Neural cell (in vitro differentiated cells): ENCODE measurements around the gene EPS8L2. TPM values are rescaled to one million over a fixed set of nuclear protein-coding genes. Genes with fewer than 3 reads are reported as not detected.

ENCODE experiments used
- H2AFZ ChIP-seq: fragments of 200-600, 300-800 bp; sonication (generic), shearing (Covaris generic); 2 replicates; pipeline ENCODE4 v1.6.0; 2014; ENCODE audit warnings: low read depth, mild to moderate bottlenecking, antibody characterized with exemption, low read length, moderate library complexity
- H3F3A ChIP-seq: fragments of 200-600 bp; shearing (Covaris generic); 2 replicates; pipeline ENCODE4 v1.6.1; 2016; ENCODE audit warnings: mild to moderate bottlenecking, moderate library complexity, mixed read lengths, antibody characterized with exemption, low read length; ENCODE audit not compliant: insufficient read depth, poor library complexity, severe bottlenecking
- H3K27ac ChIP-seq: fragments of 200-600, 300-800 bp; sonication (generic), shearing (Covaris generic); 2 replicates; pipeline ENCODE4 v1.5.1; 2014; ENCODE audit warnings: mild to moderate bottlenecking, low read length, moderate library complexity
- H3K27me3 ChIP-seq: fragments of 300-800, 200-600 bp; sonication (generic), shearing (Covaris generic); 2 replicates; pipeline ENCODE4 v1.6.0; 2014; ENCODE audit warnings: mild to moderate bottlenecking, low read depth, low read length, moderate library complexity; ENCODE audit not compliant: insufficient read depth
- H3K36me3 ChIP-seq: fragments of 300-800, 200-600 bp; sonication (generic), shearing (Covaris generic); 2 replicates; pipeline ENCODE4 v1.5.1; 2014; ENCODE audit warnings: mild to moderate bottlenecking, antibody characterized with exemption, low read length, moderate library complexity; ENCODE audit not compliant: insufficient read depth
- H3K4me2 ChIP-seq: fragments of 300-800, 200-600 bp; sonication (generic), shearing (Covaris generic); 2 replicates; pipeline ENCODE4 v1.6.0; 2014; ENCODE audit warnings: mild to moderate bottlenecking, low read length
- H3K4me3 ChIP-seq: fragments of 300-800, 200-600 bp; sonication (generic), shearing (Covaris generic); 2 replicates; pipeline ENCODE4 v1.5.1; 2014; ENCODE audit warnings: mild to moderate bottlenecking, low read length, moderate library complexity
- H3K79me2 ChIP-seq: fragments of 200-600 bp; shearing (Covaris generic); replicated peaks from 2 replicates; pipeline ENCODE4 v1.6.0; 2014; ENCODE audit warnings: mild to moderate bottlenecking, low read length, moderate library complexity; ENCODE audit not compliant: insufficient read depth
- H3K9ac ChIP-seq: fragments of 300-800, 200-600 bp; sonication (generic), shearing (Covaris generic); 2 replicates; pipeline ENCODE4 v1.6.1; 2016; ENCODE audit warnings: mild to moderate bottlenecking, low read length, mixed read lengths
- H3K9me2 ChIP-seq: fragments of 200-600 bp; shearing (Covaris generic); 2 replicates; pipeline ENCODE4 v1.6.1; 2016; ENCODE audit warnings: mild to moderate bottlenecking, low read length, mixed read lengths; ENCODE audit not compliant: insufficient read depth
- H3K9me3 ChIP-seq: fragments of 200-600, 300-800 bp; sonication (generic), shearing (Covaris generic); 2 replicates; pipeline ENCODE4 v1.6.1; 2016; ENCODE audit warnings: mild to moderate bottlenecking, mixed run types, low read length, moderate library complexity, mixed read lengths
- H4K20me1 ChIP-seq: fragments of 200-600 bp; shearing (Covaris generic); 2 replicates; pipeline ENCODE4 v1.6.1; 2016; ENCODE audit warnings: mild to moderate bottlenecking, mixed run types; ENCODE audit not compliant: insufficient read depth
- EP300 ChIP-seq: fragments of 450-650 bp; conservative IDR thresholded peaks from 2 replicates; pipeline ENCODE4 v1.6.1; 2014; ENCODE audit warnings: antibody characterized with exemption, mild to moderate bottlenecking, moderate library complexity; ENCODE audit not compliant: poor library complexity, severe bottlenecking
- POLR2AphosphoS5 ChIP-seq: IDR thresholded peaks from 2 replicates; pipeline ENCODE4 v1.6.1; 2012
- REST ChIP-seq: IDR thresholded peaks from 2 replicates; pipeline ENCODE4 v1.6.1; 2012; ENCODE audit warnings: borderline replicate concordance
- SMC3 ChIP-seq: fragments of 450-650 bp; conservative IDR thresholded peaks from 2 replicates; pipeline ENCODE4 v1.6.1; 2014; ENCODE audit warnings: antibody characterized with exemption, mild to moderate bottlenecking, moderate library complexity; ENCODE audit not compliant: poor library complexity
- polyA plus RNA-seq: library from polyadenylated mRNA; depleted of rRNA; stranded (reverse); fragments of >200 nt; gene quantifications from 2 replicates; pipeline ENCODE4 v1.2.3, GENCODE V29; 2014
- TF ChIP-seq, protein P1 (sequence below): fragments of 450-650 bp; IDR thresholded peaks from 2 replicates; pipeline ENCODE4 v1.5.1; 2014; ENCODE audit warnings: antibody characterized with exemption, mild to moderate bottlenecking, moderate library complexity; ENCODE audit not compliant: poor library complexity, severe bottlenecking

The EPS8L2 gene
- polyA plus RNA-seq, 1 donor from 2014 or later = 7.5 TPM

GRCh38 chr11:699753-700152 is 6.3 kb upstream of the EPS8L2 start:
- Histone ChIP-seq H3K27me3 (no peaks in the 10 kb centered on the region), H3K4me3 (no peak overlapping the region), H3K79me2 (peaks cover 4% of the 10 kb centered on the region), H3K27ac (no peak overlapping the region), H3K9me2 (no peaks in the 10 kb centered on the region), H3K9me3 (no peaks in the 10 kb centered on the region), H3K36me3 (no peaks in the 10 kb centered on the region), H4K20me1 (no peaks in the 10 kb centered on the region), H3K4me2 (no peak overlapping the region), H2AFZ (no peak overlapping the region), H3K9ac (no peak overlapping the region), H3F3A (no peaks in the 10 kb centered on the region)
- TF ChIP-seq POLR2AphosphoS5 = no peak
- no peak for TF ChIP-seq EP300
- no peak for TF ChIP-seq SMC3
- TF ChIP-seq REST = no peak

DNA sequence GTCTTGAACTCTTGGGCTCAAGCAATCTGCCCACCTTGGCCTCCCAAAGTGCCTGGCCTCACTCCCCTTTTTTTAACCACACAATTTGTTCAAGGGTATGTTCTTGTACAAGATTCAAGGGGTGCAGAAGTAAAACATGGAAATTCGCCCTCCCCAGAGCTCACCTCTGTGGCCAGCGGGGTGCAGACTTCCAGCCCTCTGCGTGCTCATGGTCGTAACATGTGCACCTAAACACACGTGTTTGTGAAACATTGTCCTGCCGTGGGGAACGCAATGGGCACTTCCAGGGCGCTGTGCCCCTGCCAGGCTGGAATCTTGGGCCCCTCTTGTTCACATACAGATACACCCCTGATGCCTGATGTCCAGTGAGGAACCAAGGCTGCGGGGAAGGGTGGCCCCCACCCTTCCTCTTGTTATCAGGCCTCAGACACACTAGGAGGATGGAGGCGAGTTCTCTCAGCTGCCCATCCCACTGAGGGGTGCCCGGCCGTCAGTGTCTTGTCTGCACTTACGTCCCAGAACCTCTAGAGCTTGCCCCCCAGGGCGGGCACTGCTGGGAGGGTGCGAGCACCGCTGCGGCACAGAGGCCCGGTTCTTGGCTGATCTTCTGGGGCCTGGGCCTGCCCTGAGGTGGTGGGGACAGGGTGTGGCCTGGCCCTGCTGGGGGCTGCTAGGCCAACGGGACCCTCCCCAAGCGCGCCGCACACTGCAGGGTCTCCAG is 4.1 kb upstream of the EPS8L2 start:
- H2AFZ ChIP-seq = no peak overlapping the region
- no peaks in the 10 kb centered on the region for H3K9me3 ChIP-seq
- H3K27ac ChIP-seq = no peak overlapping the region
- H3K4me3 ChIP-seq = no peak overlapping the region
- no peaks in the 10 kb centered on the region for H3K36me3 ChIP-seq
- H3K79me2 ChIP-seq = no peaks in the 10 kb centered on the region
- no peaks in the 10 kb centered on the region for H3K9me2 ChIP-seq
- no peak overlapping the region for H3K9ac ChIP-seq
- no peak overlapping the region for H3K4me2 ChIP-seq
- no peaks in the 10 kb centered on the region for H3F3A ChIP-seq
- H3K27me3 ChIP-seq = peaks cover 8% of the 10 kb centered on the region
- TF ChIP-seq POLR2AphosphoS5 (no peak), SMC3 (no peak), EP300 (no peak)
- TF ChIP-seq, protein P1, sequence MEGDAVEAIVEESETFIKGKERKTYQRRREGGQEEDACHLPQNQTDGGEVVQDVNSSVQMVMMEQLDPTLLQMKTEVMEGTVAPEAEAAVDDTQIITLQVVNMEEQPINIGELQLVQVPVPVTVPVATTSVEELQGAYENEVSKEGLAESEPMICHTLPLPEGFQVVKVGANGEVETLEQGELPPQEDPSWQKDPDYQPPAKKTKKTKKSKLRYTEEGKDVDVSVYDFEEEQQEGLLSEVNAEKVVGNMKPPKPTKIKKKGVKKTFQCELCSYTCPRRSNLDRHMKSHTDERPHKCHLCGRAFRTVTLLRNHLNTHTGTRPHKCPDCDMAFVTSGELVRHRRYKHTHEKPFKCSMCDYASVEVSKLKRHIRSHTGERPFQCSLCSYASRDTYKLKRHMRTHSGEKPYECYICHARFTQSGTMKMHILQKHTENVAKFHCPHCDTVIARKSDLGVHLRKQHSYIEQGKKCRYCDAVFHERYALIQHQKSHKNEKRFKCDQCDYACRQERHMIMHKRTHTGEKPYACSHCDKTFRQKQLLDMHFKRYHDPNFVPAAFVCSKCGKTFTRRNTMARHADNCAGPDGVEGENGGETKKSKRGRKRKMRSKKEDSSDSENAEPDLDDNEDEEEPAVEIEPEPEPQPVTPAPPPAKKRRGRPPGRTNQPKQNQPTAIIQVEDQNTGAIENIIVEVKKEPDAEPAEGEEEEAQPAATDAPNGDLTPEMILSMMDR = no peak
- H4K20me1 ChIP-seq = no peaks in the 10 kb centered on the region
